ENCODE measurements around the gene LRRK2.

The LRRK2 gene

GRCh38 chr12:40343124-40343523, 118.3 kb downstream of the LRRK2 start (continued):
- TF ChIP-seq ZBTB49 (tag by site-specific recombination; IDR thresholded peaks at IDR 0.05; ENCODE audit: low read depth) = no peak

GRCh38 chr12:40344312-40344711, 119.5 kb downstream of the LRRK2 start:
- no peaks in the 10 kb centered on the region for H3K36me3 ChIP-seq (ENCODE audit: control insufficient read depth in 2 of 2, insufficient read depth in 1 of 2, low read length in 2 of 2)
- no peaks in the 10 kb centered on the region for H3K4me1 ChIP-seq (ENCODE audit: control insufficient read depth, insufficient read depth, low read length)
- ChIA-PET POLR2A (no interaction called here), CTCF (no interaction called here)
- no peak overlapping the region for H3K27ac ChIP-seq (ENCODE audit: extremely low read depth, low read depth, low read length)
- no peak for TF ChIP-seq ZNF280D (tag by site-specific recombination; IDR thresholded peaks at IDR 0.05)
- TF ChIP-seq ZBTB10 (tag by site-specific recombination; IDR thresholded peaks at IDR 0.05) = no peak
- TF ChIP-seq ZNF335 (tag by site-specific recombination; conservative IDR thresholded peaks at IDR 0.05) = no peak
- no peak for TF ChIP-seq ELK4 (IDR thresholded peaks at IDR 0.05; ENCODE audit: borderline replicate concordance, low read depth, low read length)
- no peak for TF ChIP-seq ZSCAN23 (tag by site-specific recombination; IDR thresholded peaks at IDR 0.05)
- TF ChIP-seq ZNF324 (tag by site-specific recombination; IDR thresholded peaks at IDR 0.05) = no peak
- TF ChIP-seq ZNF639 (tag by site-specific recombination; IDR thresholded peaks at IDR 0.05) = no peak
- TF ChIP-seq CTCF (tag by site-specific recombination; IDR thresholded peaks at IDR 0.05) = no peak
- no peak for TF ChIP-seq ZNF488 (tag by site-specific recombination; IDR thresholded peaks at IDR 0.05)
- no peak for TF ChIP-seq HOXD13 (CRISPR knock-in tag; IDR thresholded peaks at IDR 0.05; ENCODE audit: borderline replicate concordance)
- TF ChIP-seq YY2 (tag by site-specific recombination; IDR thresholded peaks at IDR 0.05) = no peak
- no peak for TF ChIP-seq MZF1 (tag by site-specific recombination; IDR thresholded peaks at IDR 0.05; ENCODE audit: borderline replicate concordance)
- TF ChIP-seq ZNF677 (tag by site-specific recombination; IDR thresholded peaks at IDR 0.05) = no peak
- TF ChIP-seq ZNF398 (tag by site-specific recombination; IDR thresholded peaks at IDR 0.05) = no peak
- no peak for TF ChIP-seq ZNF843 (tag by site-specific recombination; IDR thresholded peaks at IDR 0.05)
- TF ChIP-seq ZNF394 (tag by site-specific recombination; IDR thresholded peaks at IDR 0.05; ENCODE audit: borderline replicate concordance) = no peak
- no peak for TF ChIP-seq KLF9 (tag by site-specific recombination; IDR thresholded peaks at IDR 0.05; ENCODE audit: low read depth)
- TF ChIP-seq ZNF747 (tag by site-specific recombination; IDR thresholded peaks at IDR 0.05) = no peak
- no peak for TF ChIP-seq ZIC2 (tag by site-specific recombination; IDR thresholded peaks at IDR 0.05)
- no peaks in the 10 kb centered on the region for H3K9me3 ChIP-seq (ENCODE audit: control insufficient read depth, insufficient read depth, low read depth, low read length)
- H3K4me3 ChIP-seq (ENCODE audit: low read depth, low read length) = no peak overlapping the region
